HepG2 (cell line): ENCODE results near the gene NALCN. TPM values are rescaled to one million over a fixed set of nuclear protein-coding genes. Genes with fewer than 3 reads are reported as not detected.

Experiments used
- ATAC-seq: fragments of 200-7000 bp; cut with Tn5 transposase; 3 replicates; pipeline ENCODE4 v1.9.1; 2020; ENCODE audit warnings: mild to moderate bottlenecking, moderate library complexity
- BruUV-seq: library from RNA; stranded (reverse); fragments of 400-500 nt; replicated peaks from 2 replicates; lab custom pipeline; 2021; lab: Mats Ljungman, UMichigan
- CTCF ChIA-PET: fragments of 300-600 bp; formaldehyde crosslinking; extraction: SDS; loops from one replicate; lab custom pipeline; 2021; ENCODE audit warnings: low total read pairs, inconsistent platforms, low intra/inter-chr PET ratio; lab: Yijun Ruan, JAX
- POLR2A ChIA-PET: fragments of 350-600 bp; sonication (Branson Sonifier 250); formaldehyde crosslinking; loops from one replicate; lab custom pipeline; 2020; ENCODE audit warnings: antibody characterized with exemption, inconsistent platforms; lab: Yijun Ruan, JAX
- DNase-seq: peaks from one replicate; pipeline ENCODE4 v3.0.0-alpha.2; 2015; ENCODE audit warnings: low spot score
- FAIRE-seq: peaks from 3 replicates; lab custom pipeline; 2011; peaks lifted over from hg19 to GRCh38; lab: Jason Lieb, UNC
- H2AFZ ChIP-seq: one replicate; pipeline ENCODE4 v1.6.1; 2011; ENCODE audit warnings: low read length, inconsistent platforms
- H3K27ac ChIP-seq: fragments of 300-600 bp; 3 replicates; pipeline ENCODE4 v1.8.0; 2011; ENCODE audit warnings: mixed run types, mild to moderate bottlenecking, mixed read lengths, low read length, inconsistent platforms; ENCODE audit not compliant: insufficient read depth; ENCODE audit errors: extremely low read length
- H3K27me3 ChIP-seq, 2 experiments: fragments of 200-600 bp in 1 of 2; 2 replicates in 1 of 2; 3 replicates in 1 of 2; pipeline versions ENCODE4 v1.6.0 to v1.8.0; 2011; ENCODE audit warnings: low read length in 2 of 2, mild to moderate bottlenecking in 2 of 2, moderate library complexity in 2 of 2, inconsistent platforms in 1 of 2; ENCODE audit not compliant: insufficient read depth in 2 of 2, control insufficient read depth in 1 of 2
- H3K36me3 ChIP-seq, 2 experiments: fragments of 200-600 bp in 1 of 2; replicated peaks in 1 of 2; 2 replicates in 1 of 2; 3 replicates in 1 of 2; pipeline versions ENCODE4 v1.5.1 to v1.8.0; 2011; ENCODE audit warnings: low read length in 2 of 2, inconsistent platforms in 1 of 2; ENCODE audit not compliant: insufficient read depth in 2 of 2, control insufficient read depth in 1 of 2
- H3K4me1 ChIP-seq: 2 replicates; pipeline ENCODE4 v1.5.1; 2012; ENCODE audit warnings: low read length, inconsistent platforms; ENCODE audit not compliant: insufficient read depth
- H3K4me2 ChIP-seq: 2 replicates; pipeline ENCODE4 v1.6.0; 2011; ENCODE audit warnings: low read depth, low read length, inconsistent platforms
- H3K4me3 ChIP-seq, 3 experiments: fragments of 200-600 bp in 1 of 3; sonication (generic), shearing (Covaris generic) in 1 of 3; replicated peaks in 1 of 3; 2 replicates each; pipeline ENCODE4 v1.5.1; 2011 to 2016; ENCODE audit warnings: low read length in 3 of 3, inconsistent platforms in 2 of 3, low read depth in 2 of 3, mild to moderate bottlenecking in 2 of 3, control low read depth in 1 of 3, mixed read lengths in 1 of 3; ENCODE audit not compliant: insufficient read depth in 1 of 3
- H3K79me2 ChIP-seq: one replicate; pipeline ENCODE4 v1.6.1; 2011; ENCODE audit warnings: low read length, inconsistent platforms; ENCODE audit not compliant: insufficient read depth
- H3K9ac ChIP-seq: 2 replicates; pipeline ENCODE4 v1.6.0; 2011; ENCODE audit warnings: mild to moderate bottlenecking, low read depth, low read length, inconsistent platforms; ENCODE audit not compliant: insufficient read depth
- H3K9me3 ChIP-seq: 2 replicates; pipeline ENCODE4 v1.5.1; 2012; ENCODE audit warnings: mild to moderate bottlenecking, low read length
- H4K20me1 ChIP-seq: 2 replicates; pipeline ENCODE4 v1.6.0; 2011; ENCODE audit warnings: inconsistent platforms, mild to moderate bottlenecking, low read length, moderate library complexity; ENCODE audit not compliant: insufficient read depth
- JUN ChIP-seq: sonication (generic); formaldehyde crosslinking; IDR thresholded peaks from 2 replicates; pipeline ENCODE4 v1.4.0; 2020; ENCODE audit warnings: mild to moderate bottlenecking, missing genetic modification reagents
- KDM6A ChIP-seq: IDR thresholded peaks from 2 replicates; pipeline ENCODE4 v1.6.1; 2016; ENCODE audit warnings: low read depth
- NR2F2 ChIP-seq: IDR thresholded peaks from 2 replicates; pipeline ENCODE4 v1.6.1; 2012; ENCODE audit warnings: low read depth, inconsistent platforms, borderline replicate concordance
- POLR2AphosphoS2 ChIP-seq: IDR thresholded peaks from 2 replicates; pipeline ENCODE4 v1.6.1; 2011; ENCODE audit warnings: low read depth, low read length, improper control_type of control experiment
- POLR2AphosphoS5 ChIP-seq: IDR thresholded peaks from 2 replicates; pipeline ENCODE4 v1.6.1; 2012; ENCODE audit warnings: low read depth, low read length
- ZFP36L2 ChIP-seq: sonication (generic); formaldehyde crosslinking; IDR thresholded peaks from 2 replicates; pipeline ENCODE4 v1.4.0; 2020; ENCODE audit warnings: missing genetic modification reagents
- ZNF430 ChIP-seq: sonication (generic); formaldehyde crosslinking; IDR thresholded peaks from 2 replicates; pipeline ENCODE4 v1.9.0; 2021; ENCODE audit warnings: mild to moderate bottlenecking, missing genetic modification reagents
- ZNF543 ChIP-seq: sonication (generic); formaldehyde crosslinking; IDR thresholded peaks from 2 replicates; pipeline ENCODE4 v1.4.0; 2020; ENCODE audit warnings: mild to moderate bottlenecking, missing genetic modification reagents
- ZNF839 ChIP-seq: sonication (generic); formaldehyde crosslinking; IDR thresholded peaks from 2 replicates; pipeline ENCODE4 v1.4.0; 2020; ENCODE audit warnings: missing genetic modification reagents, mild to moderate bottlenecking, borderline replicate concordance
- WGBS: methylation state at CpG from one replicate; pipeline ENCODE4 v1.1.6; 2017; ENCODE audit warnings: low lambda C conversion rate; 5-methylcytosine and 5-hydroxymethylcytosine counted together
- in situ Hi-C: cut with HindIII; loops from 2 replicates; pipeline ENCODE4 v1.10.0; 2017; ENCODE audit warnings: low pct_unique_long_range_greater_than_20kb; ENCODE audit not compliant: extremely low pct_ligation_motif_present
- intact Hi-C: fragments of 100-400 bp; cut with micrococcal nuclease; formaldehyde crosslinking; loops from one replicate; pipeline ENCODE4 v1.10.0; 2022; ENCODE audit not compliant: unreplicated experiment
- polyA plus RNA-seq, 8 experiments: library from polyadenylated mRNA; depleted of rRNA in 3 of 8; stranded (reverse) in 7 of 8; unstranded in 1 of 8; fragments of >200 nt; fragmentation: Illumina TruSeq in 4 of 8; extraction: Trizol in 4 of 8; gene quantifications; 2 replicates each; pipeline versions ENCODE4 v1.2.1 to v1.2.3, GENCODE V29; 2011 to 2016; ENCODE audit warnings: low read depth in 4 of 8, missing spikeins in 1 of 8, mixed read lengths in 1 of 8; ENCODE audit not compliant: insufficient read depth in 1 of 8
- total RNA-seq, 5 experiments: library from RNA; depleted of rRNA; stranded (reverse); fragments of >200 nt; fragmentation: Illumina TruSeq; extraction: Trizol; gene quantifications; 2 replicates each; pipeline ENCODE4 v1.2.3, GENCODE V29; 2016; ENCODE audit warnings: low read depth in 1 of 5
- TF ChIP-seq, protein P1 (sequence below): sonication (generic); formaldehyde crosslinking; conservative IDR thresholded peaks from 2 replicates; pipeline ENCODE4 v1.4.0; 2020; ENCODE audit warnings: missing genetic modification reagents

NALCN gene
- total and polyA plus RNA-seq, 2 of the 13 experiments (the other 11 are each of a cell fraction or from before 2014, with no cell fraction given) = not detected

DNA sequence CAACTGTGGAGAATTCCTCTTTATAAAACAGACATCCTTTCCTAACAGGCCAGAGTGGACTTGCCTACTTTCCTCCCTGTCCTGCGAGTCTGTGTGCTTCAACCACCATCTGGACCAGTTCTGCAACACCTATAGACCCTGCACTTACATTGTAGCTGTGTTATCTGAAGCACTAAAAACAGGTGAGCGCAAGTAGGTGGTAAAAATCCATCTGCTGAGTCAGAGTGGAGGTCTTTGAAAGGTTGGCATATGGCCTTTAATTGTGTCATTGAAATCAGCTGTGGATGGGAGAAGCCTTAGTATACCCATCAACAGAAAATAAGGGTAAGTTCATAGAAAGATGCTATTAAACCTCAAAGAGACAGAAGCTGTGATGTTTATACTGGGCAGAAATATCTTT, 7.6 kb upstream of the NALCN start:
- WGBS = 12% methylated on average over 2 of the region's 2 CpGs
- Histone ChIP-seq H3K27ac (no peak overlapping the region), H3K9ac (no peak overlapping the region), H3K27me3 (no peaks in the 10 kb centered on the region), H3K4me3 (no peak overlapping the region), H3K4me2 (no peak overlapping the region), H3K36me3 (no peaks in the 10 kb centered on the region), H3K4me1 (peaks cover 13% of the 10 kb centered on the region), H3K9me3 (no peaks in the 10 kb centered on the region), H4K20me1 (no peaks in the 10 kb centered on the region), H2AFZ (no peak overlapping the region), H3K79me2 (no peaks in the 10 kb centered on the region)
- intact Hi-C loops (no loop called here), in situ Hi-C loops (no loop called here)
- CTCF ChIA-PET = no interaction called here
- DNase-seq (no peak), FAIRE-seq (no peak), ATAC-seq (no peak)
- BruUV-seq = no TSS peak
- POLR2A ChIA-PET = no interaction called here
- TF ChIP-seq ZNF839 (CRISPR knock-in tag) = no peak
- TF ChIP-seq, all 625 proteins: peak for 0

DNA sequence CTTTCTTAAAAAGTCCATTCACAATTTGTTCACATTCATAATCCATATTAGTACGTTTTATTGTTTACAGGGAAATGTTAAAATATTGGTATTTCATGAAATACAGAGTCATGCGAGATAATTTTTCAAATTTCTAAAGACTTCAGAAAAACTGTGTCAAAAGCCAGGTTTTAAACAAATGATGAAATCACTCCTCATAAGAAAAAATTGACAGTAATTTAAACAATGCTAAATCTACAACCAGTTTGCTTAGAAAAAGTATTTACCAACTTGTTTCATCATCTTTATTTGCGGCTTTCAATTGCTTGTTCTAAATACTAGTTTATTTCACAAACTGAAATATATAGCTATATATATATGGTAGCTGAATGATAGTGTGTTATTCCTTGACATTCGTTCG, 1.2 kb upstream of the NALCN start:
- FAIRE-seq = no peak
- CTCF ChIA-PET = no interaction called here
- BruUV-seq = no TSS peak
- H3K4me1 ChIP-seq = no peaks in the 10 kb centered on the region
- POLR2A ChIA-PET = no interaction called here
- intact Hi-C loops (no loop called here), in situ Hi-C loops (no loop called here)
- no peak for TF ChIP-seq ZFP36L2 (CRISPR knock-in tag)
- TF ChIP-seq JUN (CRISPR knock-in tag) = no peak
- TF ChIP-seq, protein P1, sequence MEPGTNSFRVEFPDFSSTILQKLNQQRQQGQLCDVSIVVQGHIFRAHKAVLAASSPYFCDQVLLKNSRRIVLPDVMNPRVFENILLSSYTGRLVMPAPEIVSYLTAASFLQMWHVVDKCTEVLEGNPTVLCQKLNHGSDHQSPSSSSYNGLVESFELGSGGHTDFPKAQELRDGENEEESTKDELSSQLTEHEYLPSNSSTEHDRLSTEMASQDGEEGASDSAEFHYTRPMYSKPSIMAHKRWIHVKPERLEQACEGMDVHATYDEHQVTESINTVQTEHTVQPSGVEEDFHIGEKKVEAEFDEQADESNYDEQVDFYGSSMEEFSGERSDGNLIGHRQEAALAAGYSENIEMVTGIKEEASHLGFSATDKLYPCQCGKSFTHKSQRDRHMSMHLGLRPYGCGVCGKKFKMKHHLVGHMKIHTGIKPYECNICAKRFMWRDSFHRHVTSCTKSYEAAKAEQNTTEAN (CRISPR knock-in tag) = no peak
- no peak for TF ChIP-seq KDM6A (CRISPR knock-in tag)
- TF ChIP-seq NR2F2 = no peak
- no peak for TF ChIP-seq ZNF430
- no peak for TF ChIP-seq POLR2AphosphoS2
- TF ChIP-seq ZNF543 (CRISPR knock-in tag) = no peak
- no peak for TF ChIP-seq POLR2AphosphoS5
- no peak overlapping the region for H3K9ac ChIP-seq
- no peak for ATAC-seq
- H3K27ac ChIP-seq = no peak overlapping the region
- H3K4me3 ChIP-seq = no peak overlapping the region
- H3K4me2 ChIP-seq = no peak overlapping the region
- H3K27me3 ChIP-seq = peaks cover 0 to 15% of the 10 kb centered on the region in 2 experiments; a peak in 3 of 5 replicates
- no peak overlapping the region for H2AFZ ChIP-seq
- H3K36me3 ChIP-seq = no peaks in the 10 kb centered on the region
- no peaks in the 10 kb centered on the region for H3K9me3 ChIP-seq
- H3K79me2 ChIP-seq = no peaks in the 10 kb centered on the region
- no peaks in the 10 kb centered on the region for H4K20me1 ChIP-seq
- WGBS = 18% methylated on average over 5 of the region's 5 CpGs
- no peak for DNase-seq
